HepG2 (cell line): ENCODE data around the gene JAZF1. TPM values are rescaled to one million over a fixed set of nuclear protein-coding genes. Genes with fewer than 3 reads are reported as not detected.

Experiments used
- ATAC-seq: fragments of 200-7000 bp; cut with Tn5 transposase; 3 replicates; pipeline ENCODE4 v1.9.1; 2020; ENCODE audit warnings: mild to moderate bottlenecking, moderate library complexity
- BruUV-seq: library from RNA; stranded (reverse); fragments of 400-500 nt; replicated peaks from 2 replicates; lab custom pipeline; 2021; lab: Mats Ljungman, UMichigan
- CTCF ChIA-PET: fragments of 300-600 bp; formaldehyde crosslinking; extraction: SDS; loops from one replicate; lab custom pipeline; 2021; ENCODE audit warnings: low total read pairs, inconsistent platforms, low intra/inter-chr PET ratio; lab: Yijun Ruan, JAX
- POLR2A ChIA-PET: fragments of 350-600 bp; sonication (Branson Sonifier 250); formaldehyde crosslinking; loops from one replicate; lab custom pipeline; 2020; ENCODE audit warnings: antibody characterized with exemption, inconsistent platforms; lab: Yijun Ruan, JAX
- DNase-seq: peaks from one replicate; pipeline ENCODE4 v3.0.0-alpha.2; 2015; ENCODE audit warnings: low spot score
- FAIRE-seq: peaks from 3 replicates; lab custom pipeline; 2011; peaks lifted over from hg19 to GRCh38; lab: Jason Lieb, UNC
- H2AFZ ChIP-seq: one replicate; pipeline ENCODE4 v1.6.1; 2011; ENCODE audit warnings: low read length, inconsistent platforms
- H3K27ac ChIP-seq: fragments of 300-600 bp; 3 replicates; pipeline ENCODE4 v1.8.0; 2011; ENCODE audit warnings: mixed run types, mild to moderate bottlenecking, mixed read lengths, low read length, inconsistent platforms; ENCODE audit not compliant: insufficient read depth; ENCODE audit errors: extremely low read length
- H3K27me3 ChIP-seq, 2 experiments: fragments of 200-600 bp in 1 of 2; 2 replicates in 1 of 2; 3 replicates in 1 of 2; pipeline versions ENCODE4 v1.6.0 to v1.8.0; 2011; ENCODE audit warnings: low read length in 2 of 2, mild to moderate bottlenecking in 2 of 2, moderate library complexity in 2 of 2, inconsistent platforms in 1 of 2; ENCODE audit not compliant: insufficient read depth in 2 of 2, control insufficient read depth in 1 of 2
- H3K36me3 ChIP-seq, 2 experiments: fragments of 200-600 bp in 1 of 2; replicated peaks in 1 of 2; 2 replicates in 1 of 2; 3 replicates in 1 of 2; pipeline versions ENCODE4 v1.5.1 to v1.8.0; 2011; ENCODE audit warnings: low read length in 2 of 2, inconsistent platforms in 1 of 2; ENCODE audit not compliant: insufficient read depth in 2 of 2, control insufficient read depth in 1 of 2
- H3K4me1 ChIP-seq: 2 replicates; pipeline ENCODE4 v1.5.1; 2012; ENCODE audit warnings: low read length, inconsistent platforms; ENCODE audit not compliant: insufficient read depth
- H3K4me2 ChIP-seq: 2 replicates; pipeline ENCODE4 v1.6.0; 2011; ENCODE audit warnings: low read depth, low read length, inconsistent platforms
- H3K4me3 ChIP-seq, 3 experiments: fragments of 200-600 bp in 1 of 3; sonication (generic), shearing (Covaris generic) in 1 of 3; replicated peaks in 1 of 3; 2 replicates each; pipeline ENCODE4 v1.5.1; 2011 to 2016; ENCODE audit warnings: low read length in 3 of 3, inconsistent platforms in 2 of 3, low read depth in 2 of 3, mild to moderate bottlenecking in 2 of 3, control low read depth in 1 of 3, mixed read lengths in 1 of 3; ENCODE audit not compliant: insufficient read depth in 1 of 3
- H3K79me2 ChIP-seq: one replicate; pipeline ENCODE4 v1.6.1; 2011; ENCODE audit warnings: low read length, inconsistent platforms; ENCODE audit not compliant: insufficient read depth
- H3K9ac ChIP-seq: 2 replicates; pipeline ENCODE4 v1.6.0; 2011; ENCODE audit warnings: mild to moderate bottlenecking, low read depth, low read length, inconsistent platforms; ENCODE audit not compliant: insufficient read depth
- H3K9me3 ChIP-seq: 2 replicates; pipeline ENCODE4 v1.5.1; 2012; ENCODE audit warnings: mild to moderate bottlenecking, low read length
- H4K20me1 ChIP-seq: 2 replicates; pipeline ENCODE4 v1.6.0; 2011; ENCODE audit warnings: inconsistent platforms, mild to moderate bottlenecking, low read length, moderate library complexity; ENCODE audit not compliant: insufficient read depth
- EED ChIP-seq: sonication (generic); formaldehyde crosslinking; IDR thresholded peaks from 2 replicates; pipeline ENCODE4 v1.5.0; 2020; ENCODE audit warnings: mild to moderate bottlenecking, missing genetic modification reagents
- KAT7 ChIP-seq: IDR thresholded peaks from 2 replicates; pipeline ENCODE4 v1.6.1; 2018; ENCODE audit warnings: borderline replicate concordance, missing compliant biosample characterization
- LCORL ChIP-seq, 2 experiments: fragments of 450-650 bp in 1 of 2; sonication (generic) in 1 of 2; formaldehyde crosslinking in 1 of 2; IDR thresholded peaks; 2 replicates each; pipeline versions ENCODE4 v1.5.0 to v1.6.1; 2017 to 2020; ENCODE audit warnings: antibody characterized with exemption in 1 of 2, missing genetic modification reagents in 1 of 2
- MYNN ChIP-seq: sonication (generic); formaldehyde crosslinking; IDR thresholded peaks from 2 replicates; pipeline ENCODE4 v1.4.0; 2020; ENCODE audit warnings: mild to moderate bottlenecking, low read depth, missing genetic modification reagents
- TEAD2 ChIP-seq: sonication (generic); formaldehyde crosslinking; IDR thresholded peaks from 2 replicates; pipeline ENCODE4 v1.9.0; 2021; ENCODE audit warnings: missing genetic modification reagents
- ZKSCAN5 ChIP-seq: sonication (generic); formaldehyde crosslinking; IDR thresholded peaks from 2 replicates; pipeline ENCODE4 v1.5.1; 2020; ENCODE audit warnings: mild to moderate bottlenecking, missing genetic modification reagents
- ZNF317 ChIP-seq: sonication (generic); formaldehyde crosslinking; IDR thresholded peaks from 2 replicates; pipeline ENCODE4 v1.5.0; 2020; ENCODE audit warnings: mild to moderate bottlenecking, missing genetic modification reagents
- ZNF678 ChIP-seq: sonication (generic); formaldehyde crosslinking; IDR thresholded peaks from 2 replicates; pipeline ENCODE4 v1.4.0; 2020; ENCODE audit warnings: mild to moderate bottlenecking, missing genetic modification reagents
- ZNF776 ChIP-seq: sonication (generic); formaldehyde crosslinking; IDR thresholded peaks from 2 replicates; pipeline ENCODE4 v1.4.0; 2020; ENCODE audit warnings: mild to moderate bottlenecking, missing genetic modification reagents
- ZXDC ChIP-seq: sonication (generic); formaldehyde crosslinking; IDR thresholded peaks from 2 replicates; pipeline ENCODE4 v1.5.0; 2020; ENCODE audit warnings: mild to moderate bottlenecking, missing genetic modification reagents
- WGBS: methylation state at CpG from one replicate; pipeline ENCODE4 v1.1.6; 2017; ENCODE audit warnings: low lambda C conversion rate; 5-methylcytosine and 5-hydroxymethylcytosine counted together
- in situ Hi-C: cut with HindIII; loops from 2 replicates; pipeline ENCODE4 v1.10.0; 2017; ENCODE audit warnings: low pct_unique_long_range_greater_than_20kb; ENCODE audit not compliant: extremely low pct_ligation_motif_present
- intact Hi-C: fragments of 100-400 bp; cut with micrococcal nuclease; formaldehyde crosslinking; loops from one replicate; pipeline ENCODE4 v1.10.0; 2022; ENCODE audit not compliant: unreplicated experiment
- polyA plus RNA-seq, 8 experiments: library from polyadenylated mRNA; depleted of rRNA in 3 of 8; stranded (reverse) in 7 of 8; unstranded in 1 of 8; fragments of >200 nt; fragmentation: Illumina TruSeq in 4 of 8; extraction: Trizol in 4 of 8; gene quantifications; 2 replicates each; pipeline versions ENCODE4 v1.2.1 to v1.2.3, GENCODE V29; 2011 to 2016; ENCODE audit warnings: low read depth in 4 of 8, missing spikeins in 1 of 8, mixed read lengths in 1 of 8; ENCODE audit not compliant: insufficient read depth in 1 of 8
- total RNA-seq, 5 experiments: library from RNA; depleted of rRNA; stranded (reverse); fragments of >200 nt; fragmentation: Illumina TruSeq; extraction: Trizol; gene quantifications; 2 replicates each; pipeline ENCODE4 v1.2.3, GENCODE V29; 2016; ENCODE audit warnings: low read depth in 1 of 5

The JAZF1 gene
- total and polyA plus RNA-seq, 2 of the 13 experiments (the other 11 are each of a cell fraction or from before 2014, with no cell fraction given), result not detected

DNA sequence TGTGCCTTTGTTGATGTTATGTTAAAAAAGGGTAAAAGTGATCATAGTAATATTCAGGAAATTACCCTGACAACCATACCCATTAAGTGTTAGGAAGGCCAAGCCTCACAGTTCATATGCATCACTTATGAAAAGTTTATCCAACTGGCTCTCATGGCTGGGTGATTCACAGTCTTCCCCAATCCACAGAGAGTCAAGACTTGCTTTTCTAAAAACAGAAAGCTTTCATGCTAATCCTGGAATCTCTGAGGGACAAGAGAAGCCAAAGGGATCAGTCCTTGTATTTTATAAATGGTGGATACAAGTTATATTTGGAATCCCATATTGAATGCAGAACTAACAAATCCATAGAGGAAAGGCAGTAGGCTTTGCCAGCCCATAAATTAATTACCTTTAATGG is 218.3 kb downstream of the JAZF1 start:
- Histone ChIP-seq H3K4me2 (no peak overlapping the region), H4K20me1 (no peaks in the 10 kb centered on the region), H3K36me3 (no peaks in the 10 kb centered on the region), H3K9me3 (no peaks in the 10 kb centered on the region), H3K27me3 (peaks cover 0 to 7% of the 10 kb centered on the region in 2 experiments; a peak in 1 of 5 replicates), H3K4me1 (no peaks in the 10 kb centered on the region), H2AFZ (no peak overlapping the region), H3K27ac (no peak overlapping the region)
- FAIRE-seq (no peak), DNase-seq (no peak)
- intact Hi-C loops, result no loop called here
- in situ Hi-C loops, result no loop called here
- POLR2A ChIA-PET, result no interaction called here
- TF ChIP-seq KAT7 (CRISPR knock-in tag) (no peak), LCORL (IDR thresholded peaks at IDR 0.05) (no peak), LCORL (CRISPR knock-in tag; IDR thresholded peaks at IDR 0.05) (no peak), ZNF317 (no peak), ZXDC (CRISPR knock-in tag) (no peak), TEAD2 (CRISPR knock-in tag) (no peak)
- TF ChIP-seq, all 625 proteins: peak for 0
- no peaks in the 10 kb centered on the region for H3K79me2 ChIP-seq
- BruUV-seq, result no TSS peak
- no peak overlapping the region for H3K9ac ChIP-seq
- CTCF ChIA-PET, result no interaction called here
- no peak overlapping the region for H3K4me3 ChIP-seq
- no peak for ATAC-seq

- ChIA-PET POLR2A (no interaction called here), CTCF (no interaction called here)
- no peaks in the 10 kb centered on the region for H3K4me1 ChIP-seq
- DNase-seq (no peak), FAIRE-seq (no peak), ATAC-seq (no peak)
- no peak overlapping the region for H3K4me2 ChIP-seq
- TF ChIP-seq EED (CRISPR knock-in tag), result no peak
- no peak for TF ChIP-seq ZKSCAN5 (CRISPR knock-in tag)
- no peak for TF ChIP-seq MYNN (CRISPR knock-in tag)
- TF ChIP-seq ZNF776 (CRISPR knock-in tag), result no peak
- TF ChIP-seq ZNF678 (CRISPR knock-in tag), result no peak
- no peaks in the 10 kb centered on the region for H3K79me2 ChIP-seq
- WGBS, result 10% methylated on average over 5 of the region's 5 CpGs
- no peak overlapping the region for H2AFZ ChIP-seq
- no peaks in the 10 kb centered on the region for H3K9me3 ChIP-seq
- no peak overlapping the region for H3K4me3 ChIP-seq
- H3K27ac ChIP-seq, result no peak overlapping the region
- H3K36me3 ChIP-seq, result no peaks in the 10 kb centered on the region
- no peaks in the 10 kb centered on the region for H4K20me1 ChIP-seq
- in situ Hi-C loops, result no loop called here
- H3K9ac ChIP-seq, result no peak overlapping the region
- no TSS peak for BruUV-seq
- intact Hi-C loops, result no loop called here
- H3K27me3 ChIP-seq, result peaks cover 0 to 7% of the 10 kb centered on the region in 2 experiments; a peak in 1 of 5 replicates
These were observed 219.3 kb downstream of the JAZF1 start for GRCh38 chr7:27961255-27961654.
